A549 treated with ZK216348 at 1 μM for 4 hours (cell line): ENCODE data around the gene SH3GLB2. TPM values are rescaled to one million over a fixed set of nuclear protein-coding genes. Genes with fewer than 3 reads are reported as not detected.

ENCODE experiments used
- total RNA-seq: library from RNA; stranded (reverse); fragments of 200-300 nt; extraction: Qiagen RNA extraction; gene quantifications from 5 replicates; pipeline ENCODE4 v1.2.3, GENCODE V29; 2022; ENCODE audit warnings: low read depth

SH3GLB2 gene
- 28.8 to 58.3 TPM (median 48.7 TPM) in 5 replicates for total RNA-seq

DNA sequence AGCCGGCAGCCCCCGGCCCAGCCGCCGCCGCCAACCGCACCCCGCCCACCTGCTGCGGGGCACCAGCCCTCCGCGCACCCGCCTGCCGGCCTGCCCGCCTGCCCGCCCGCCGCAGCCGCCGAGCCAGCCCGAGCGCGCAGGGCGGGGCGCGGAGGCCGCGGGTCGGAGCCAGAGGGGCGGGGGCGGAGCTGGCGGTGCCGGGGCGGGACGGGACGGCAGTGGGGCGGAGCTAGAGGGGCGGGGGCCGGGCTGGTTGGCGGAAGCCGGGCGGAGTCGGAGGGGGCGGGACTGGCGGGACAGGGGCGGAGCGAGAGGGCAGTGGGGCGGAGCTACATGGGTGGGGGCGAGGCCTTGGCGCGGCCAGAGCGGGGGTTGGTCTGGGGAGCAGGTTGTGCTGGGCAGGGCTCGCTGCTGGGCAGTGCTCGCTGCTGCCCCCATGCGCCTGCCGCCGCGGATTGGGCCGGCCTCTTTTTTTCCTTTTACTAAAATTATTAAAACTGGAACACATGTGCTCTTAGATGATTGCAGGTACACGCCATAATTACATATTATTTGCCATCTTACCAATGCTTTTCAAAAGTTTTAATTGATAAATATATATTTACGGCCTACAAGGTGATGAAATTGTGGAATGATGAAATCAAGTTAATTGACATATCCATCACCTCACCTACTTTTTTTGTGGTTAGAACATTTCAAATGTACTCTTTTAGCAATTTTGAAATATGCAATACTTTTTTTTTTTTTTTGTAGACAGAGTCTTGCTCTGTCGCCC lies at the start of gene SH3GLB2:
TSS of gene SH3GLB2 (minus strand) at position 140 of the 775 bp plus-strand sequence. CDS start 177 bp downstream, outside the sequence.

DNA sequence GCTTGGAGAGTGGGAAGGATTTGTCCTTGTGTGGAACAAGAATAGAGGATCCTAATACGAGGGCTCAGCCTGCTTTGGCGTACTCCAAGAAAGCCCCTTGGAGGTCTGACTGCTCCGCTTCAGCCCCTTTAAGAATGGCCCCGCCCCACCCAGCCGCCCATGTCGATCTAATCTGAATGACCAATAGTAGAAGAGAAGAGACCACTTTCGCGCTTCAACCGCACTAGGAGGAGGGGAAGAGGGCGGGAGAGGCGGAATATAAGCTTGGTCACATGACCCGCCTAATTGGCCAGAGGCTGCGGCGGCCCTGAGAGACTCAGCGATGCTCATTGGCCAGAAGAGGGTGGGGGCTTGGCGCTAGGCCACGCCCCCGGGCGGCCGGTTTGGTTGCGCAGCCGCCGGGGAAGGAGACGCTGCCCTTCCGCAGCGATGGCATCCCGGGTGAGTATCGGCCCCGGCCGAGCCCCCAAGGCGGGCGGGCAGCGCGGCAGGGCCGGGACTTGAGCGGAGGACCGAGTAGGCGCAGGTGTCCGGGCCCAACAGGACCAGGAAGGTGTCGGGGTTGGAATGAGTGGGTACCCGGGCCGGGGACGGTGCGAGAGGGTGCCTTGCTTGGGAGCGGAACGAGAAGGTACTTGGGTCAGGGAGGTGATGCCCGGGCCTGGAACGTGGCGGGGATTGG lies 8.3 kb upstream of the SH3GLB2 start, which contains the start of gene MIGA2:
TSS of gene MIGA2 (plus strand) at position 386 of the 682 bp plus-strand sequence. CDS start 3,969 bp downstream, outside the sequence.

Other genes with a start within 250 kb of the SH3GLB2 start
- 17.6 to 23.5 TPM (median 21.1 TPM) in 5 replicates for gene TBC1D13, start 241.1 kb downstream of the SH3GLB2 start, total RNA-seq
- gene ENDOG, start 209.8 kb downstream of the SH3GLB2 start, total RNA-seq = 12.2 to 33.5 TPM (median 32.5 TPM) in 5 replicates
- gene SPOUT1, start 198.5 kb downstream of the SH3GLB2 start, total RNA-seq = 24.0 to 44.2 TPM (median 37.4 TPM) in 5 replicates
- gene KYAT1, start 146.4 kb downstream of the SH3GLB2 start, total RNA-seq = 8.1 to 10.6 TPM (median 10.2 TPM) in 5 replicates
- 46.3 to 82.4 TPM (median 75.0 TPM) in 5 replicates for gene LRRC8A, start 146.2 kb downstream of the SH3GLB2 start, total RNA-seq
- not detected in 5 replicates for gene PHYHD1, start 107.3 kb downstream of the SH3GLB2 start, total RNA-seq
- gene DOLK, start 80.7 kb downstream of the SH3GLB2 start, total RNA-seq = 21.5 to 40.3 TPM (median 38.2 TPM) in 5 replicates
- gene NUP188, start 80.6 kb downstream of the SH3GLB2 start, total RNA-seq = 27.7 to 46.1 TPM (median 42.7 TPM) in 5 replicates
- gene MIGA2, start 8.3 kb upstream of the SH3GLB2 start, total RNA-seq = 6.8 to 17.2 TPM (median 13.4 TPM) in 5 replicates
- 15.8 to 21.8 TPM (median 20.2 TPM) in 5 replicates for gene DOLPP1, start 52.8 kb upstream of the SH3GLB2 start, total RNA-seq
- gene CRAT, start 82.5 kb upstream of the SH3GLB2 start, total RNA-seq = 20.8 to 32.8 TPM (median 29.3 TPM) in 5 replicates
- 107 to 139 TPM (median 130 TPM) in 5 replicates for gene PTPA, start 83.1 kb upstream of the SH3GLB2 start, total RNA-seq
- 21.5 to 65.8 TPM (median 62.4 TPM) in 5 replicates for gene IER5L, start 149.9 kb upstream of the SH3GLB2 start, total RNA-seq